K562 (cell line): ENCODE measurements around the gene PHTF2. TPM values are rescaled to one million over a fixed set of nuclear protein-coding genes. Genes with fewer than 3 reads are reported as not detected.

Experiments
- DMBX1 ChIP-seq: fragments of 250-450 bp; sonication (Bioruptor Pico); IDR thresholded peaks from 2 replicates; pipeline ENCODE4 v1.8.0; 2022; ENCODE audit warnings: inconsistent platforms, mild to moderate bottlenecking, moderate library complexity, borderline replicate concordance
- KLF6 ChIP-seq: fragments of 250-450 bp; sonication (Bioruptor Pico); IDR thresholded peaks from 2 replicates; pipeline ENCODE4 v1.4.0; 2020; ENCODE audit warnings: mild to moderate bottlenecking, moderate library complexity, borderline replicate concordance
- MECOM ChIP-seq: fragments of 250-450 bp; sonication (Bioruptor Pico); IDR thresholded peaks from 2 replicates; pipeline ENCODE4 v1.8.0; 2022; ENCODE audit warnings: inconsistent platforms
- PTTG1 ChIP-seq: fragments of 450-650 bp; IDR thresholded peaks from 2 replicates; pipeline ENCODE4 v1.6.1; 2016; ENCODE audit warnings: low read depth, mild to moderate bottlenecking, missing genetic modification characterization, missing compliant biosample characterization
- PYGO2 ChIP-seq: fragments of 450-650 bp; IDR thresholded peaks from 2 replicates; pipeline ENCODE4 v1.6.1; 2016; ENCODE audit warnings: mild to moderate bottlenecking, missing genetic modification characterization, moderate library complexity, missing compliant biosample characterization
- SMAD3 ChIP-seq: fragments of 450-650 bp; formaldehyde crosslinking; conservative IDR thresholded peaks from 2 replicates; pipeline ENCODE4 v1.4.0; 2020; ENCODE audit warnings: mild to moderate bottlenecking
- SMAD4 ChIP-seq: fragments of 250-450 bp; sonication (Bioruptor Pico); conservative IDR thresholded peaks from 2 replicates; pipeline ENCODE4 v1.8.0; 2021; ENCODE audit warnings: inconsistent platforms, mild to moderate bottlenecking, moderate library complexity
- TEAD1 ChIP-seq, 2 experiments: fragments of 450-650 bp in 1 of 2; sonication (generic) in 1 of 2; formaldehyde crosslinking; IDR thresholded peaks; 2 replicates each; pipeline versions ENCODE4 v1.4.0 to v1.8.0; 2020 to 2022; ENCODE audit warnings: mild to moderate bottlenecking in 2 of 2, missing genetic modification reagents in 1 of 2
- TEAD2 ChIP-seq: fragments of 450-650 bp; IDR thresholded peaks from 2 replicates; pipeline ENCODE4 v1.6.1; 2016; ENCODE audit warnings: missing genetic modification characterization, control low read depth, missing compliant biosample characterization
- ZNF217 ChIP-seq: sonication (generic); formaldehyde crosslinking; IDR thresholded peaks from 2 replicates; pipeline ENCODE4 v1.8.0; 2022; ENCODE audit warnings: mild to moderate bottlenecking, missing genetic modification reagents
- ZNF354B ChIP-seq: fragments of 250-450 bp; sonication (Bioruptor Pico); IDR thresholded peaks from 2 replicates; pipeline ENCODE4 v1.4.0; 2020
- ZNF41 ChIP-seq: fragments of 250-450 bp; sonication (Bioruptor Pico); conservative IDR thresholded peaks from 2 replicates; pipeline ENCODE4 v1.4.0; 2020; ENCODE audit warnings: mild to moderate bottlenecking
- ZNF766 ChIP-seq: fragments of 200-800 bp; sonication (Bioruptor generic); conservative IDR thresholded peaks from 2 replicates; pipeline ENCODE4 v1.6.1; 2016; ENCODE audit warnings: missing genetic modification characterization, missing compliant biosample characterization
- polyA plus RNA-seq, 8 experiments: library from polyadenylated mRNA; depleted of rRNA in 4 of 8; stranded (reverse) in 5 of 8; unstranded in 3 of 8; fragments of >200 nt; fragmentation: Nextera tagmentation in 2 of 8; fragmentation: Illumina TruSeq in 1 of 8; extraction: Ambion mirVana in 2 of 8; extraction: Trizol in 1 of 8; gene quantifications; 2 replicates each; pipeline versions ENCODE4 v1.2.1 to v1.2.3, GENCODE V29; 2011 to 2014; ENCODE audit warnings: inconsistent platforms in 1 of 8, missing spikeins in 1 of 8
- total RNA-seq, 7 experiments: library from RNA; depleted of rRNA in 6 of 7; stranded (reverse); fragments of >200 nt in 6 of 7; fragmentation: Illumina TruSeq in 2 of 7; extraction: Trizol in 2 of 7; gene quantifications; 2 replicates each; pipeline versions ENCODE4 v1.2.1 to v1.2.3, GENCODE V29; 2011 to 2021; ENCODE audit warnings: low replicate concordance in 1 of 7
- TF ChIP-seq, protein P1 (sequence below): fragments of 450-650 bp; IDR thresholded peaks from 2 replicates; pipeline ENCODE4 v1.6.1; 2016
- TF ChIP-seq, protein P2 (sequence below): fragments of 450-650 bp; IDR thresholded peaks from 2 replicates; pipeline ENCODE4 v1.6.1; 2017; ENCODE audit warnings: antibody characterized with exemption, mild to moderate bottlenecking
- TF ChIP-seq, protein P3 (sequence below): fragments of 450-650 bp; IDR thresholded peaks from 2 replicates; pipeline ENCODE4 v1.6.1; 2018; ENCODE audit warnings: mild to moderate bottlenecking, low read depth; ENCODE audit not compliant: partially characterized antibody
- TF ChIP-seq, protein P4 (sequence below): IDR thresholded peaks from 2 replicates; pipeline ENCODE4 v1.6.1; 2014; ENCODE audit warnings: antibody characterized with exemption

PHTF2 gene
- total and polyA plus RNA-seq, 9 of the 15 experiments (the other 6 are each of a cell fraction or from before 2014, with no cell fraction given): 17.9 to 43.6 (median 25.4) TPM

DNA sequence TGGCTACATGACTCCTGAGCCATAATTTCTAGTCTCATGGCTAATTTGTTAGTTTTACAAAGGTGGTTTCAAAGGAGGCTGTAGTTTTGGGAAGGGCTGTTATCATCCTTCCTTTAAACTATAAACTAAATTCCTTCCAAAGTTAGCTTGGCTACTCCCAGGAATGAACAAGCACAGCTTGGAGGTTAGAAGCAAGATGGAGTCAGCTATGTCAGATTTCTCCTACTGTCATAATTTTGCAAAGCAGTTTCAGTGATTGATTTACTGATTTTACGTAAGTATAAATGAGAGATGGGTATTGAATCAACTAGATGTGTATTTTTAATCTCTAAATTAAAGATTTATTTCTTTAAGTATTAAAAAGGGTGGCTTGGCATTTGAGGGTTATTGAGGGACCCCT lies 79.9 kb downstream of the PHTF2 start (continued):
- TF ChIP-seq, protein P1, sequence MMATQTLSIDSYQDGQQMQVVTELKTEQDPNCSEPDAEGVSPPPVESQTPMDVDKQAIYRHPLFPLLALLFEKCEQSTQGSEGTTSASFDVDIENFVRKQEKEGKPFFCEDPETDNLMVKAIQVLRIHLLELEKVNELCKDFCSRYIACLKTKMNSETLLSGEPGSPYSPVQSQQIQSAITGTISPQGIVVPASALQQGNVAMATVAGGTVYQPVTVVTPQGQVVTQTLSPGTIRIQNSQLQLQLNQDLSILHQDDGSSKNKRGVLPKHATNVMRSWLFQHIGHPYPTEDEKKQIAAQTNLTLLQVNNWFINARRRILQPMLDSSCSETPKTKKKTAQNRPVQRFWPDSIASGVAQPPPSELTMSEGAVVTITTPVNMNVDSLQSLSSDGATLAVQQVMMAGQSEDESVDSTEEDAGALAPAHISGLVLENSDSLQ: no peak
- TF ChIP-seq TEAD1 (CRISPR knock-in tag; IDR thresholded peaks at IDR 0.05) (peak in 1 of 2 experiments; percentile 56; a peak in 1 of 4 replicates), PTTG1 (peak; percentile 76), MECOM (CRISPR knock-in tag) (peak; percentile 69; the same call in 1 of the 2 replicates), KLF6 (CRISPR knock-in tag) (peak; percentile 70; the same call in 1 of the 2 replicates), ZNF354B (CRISPR knock-in tag) (0 out of 2 replicates have a peak, but pooled peaks have one; percentile 30), DMBX1 (CRISPR knock-in tag) (0 out of 2 replicates have a peak, but pooled peaks have one; percentile 35), SMAD4 (CRISPR knock-in tag) (peak; percentile 40; the same call in 1 of the 2 replicates), SMAD3 (peak; percentile 70; the same call in 1 of the 2 replicates), ZNF41 (CRISPR knock-in tag) (0 out of 2 replicates have a peak, but pooled peaks have one; percentile 7), ZNF766 (CRISPR knock-in tag) (peak; percentile 54; the same call in 1 of the 2 replicates), TEAD2 (tag) (0 out of 2 replicates have a peak, but pooled peaks have one; percentile 12), ZNF217 (no peak), PYGO2 (tag) (0 out of 2 replicates have a peak, but pooled peaks have one; percentile 56)
- TF ChIP-seq, protein P2, sequence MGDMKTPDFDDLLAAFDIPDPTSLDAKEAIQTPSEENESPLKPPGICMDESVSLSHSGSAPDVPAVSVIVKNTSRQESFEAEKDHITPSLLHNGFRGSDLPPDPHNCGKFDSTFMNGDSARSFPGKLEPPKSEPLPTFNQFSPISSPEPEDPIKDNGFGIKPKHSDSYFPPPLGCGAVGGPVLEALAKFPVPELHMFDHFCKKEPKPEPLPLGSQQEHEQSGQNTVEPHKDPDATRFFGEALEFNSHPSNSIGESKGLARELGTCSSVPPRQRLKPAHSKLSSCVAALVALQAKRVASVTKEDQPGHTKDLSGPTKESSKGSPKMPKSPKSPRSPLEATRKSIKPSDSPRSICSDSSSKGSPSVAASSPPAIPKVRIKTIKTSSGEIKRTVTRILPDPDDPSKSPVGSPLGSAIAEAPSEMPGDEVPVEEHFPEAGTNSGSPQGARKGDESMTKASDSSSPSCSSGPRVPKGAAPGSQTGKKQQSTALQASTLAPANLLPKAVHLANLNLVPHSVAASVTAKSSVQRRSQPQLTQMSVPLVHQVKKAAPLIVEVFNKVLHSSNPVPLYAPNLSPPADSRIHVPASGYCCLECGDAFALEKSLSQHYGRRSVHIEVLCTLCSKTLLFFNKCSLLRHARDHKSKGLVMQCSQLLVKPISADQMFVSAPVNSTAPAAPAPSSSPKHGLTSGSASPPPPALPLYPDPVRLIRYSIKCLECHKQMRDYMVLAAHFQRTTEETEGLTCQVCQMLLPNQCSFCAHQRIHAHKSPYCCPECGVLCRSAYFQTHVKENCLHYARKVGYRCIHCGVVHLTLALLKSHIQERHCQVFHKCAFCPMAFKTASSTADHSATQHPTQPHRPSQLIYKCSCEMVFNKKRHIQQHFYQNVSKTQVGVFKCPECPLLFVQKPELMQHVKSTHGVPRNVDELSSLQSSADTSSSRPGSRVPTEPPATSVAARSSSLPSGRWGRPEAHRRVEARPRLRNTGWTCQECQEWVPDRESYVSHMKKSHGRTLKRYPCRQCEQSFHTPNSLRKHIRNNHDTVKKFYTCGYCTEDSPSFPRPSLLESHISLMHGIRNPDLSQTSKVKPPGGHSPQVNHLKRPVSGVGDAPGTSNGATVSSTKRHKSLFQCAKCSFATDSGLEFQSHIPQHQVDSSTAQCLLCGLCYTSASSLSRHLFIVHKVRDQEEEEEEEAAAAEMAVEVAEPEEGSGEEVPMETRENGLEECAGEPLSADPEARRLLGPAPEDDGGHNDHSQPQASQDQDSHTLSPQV: peak; percentile 73
- TF ChIP-seq, protein P3, sequence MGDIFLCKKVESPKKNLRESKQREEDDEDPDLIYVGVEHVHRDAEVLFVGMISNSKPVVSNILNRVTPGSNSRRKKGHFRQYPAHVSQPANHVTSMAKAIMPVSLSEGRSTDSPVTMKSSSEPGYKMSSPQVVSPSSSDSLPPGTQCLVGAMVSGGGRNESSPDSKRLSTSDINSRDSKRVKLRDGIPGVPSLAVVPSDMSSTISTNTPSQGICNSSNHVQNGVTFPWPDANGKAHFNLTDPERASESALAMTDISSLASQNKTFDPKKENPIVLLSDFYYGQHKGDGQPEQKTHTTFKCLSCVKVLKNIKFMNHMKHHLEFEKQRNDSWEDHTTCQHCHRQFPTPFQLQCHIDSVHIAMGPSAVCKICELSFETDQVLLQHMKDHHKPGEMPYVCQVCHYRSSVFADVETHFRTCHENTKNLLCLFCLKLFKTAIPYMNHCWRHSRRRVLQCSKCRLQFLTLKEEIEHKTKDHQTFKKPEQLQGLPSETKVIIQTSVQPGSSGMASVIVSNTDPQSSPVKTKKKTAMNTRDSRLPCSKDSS: no peak
- TF ChIP-seq, protein P4, sequence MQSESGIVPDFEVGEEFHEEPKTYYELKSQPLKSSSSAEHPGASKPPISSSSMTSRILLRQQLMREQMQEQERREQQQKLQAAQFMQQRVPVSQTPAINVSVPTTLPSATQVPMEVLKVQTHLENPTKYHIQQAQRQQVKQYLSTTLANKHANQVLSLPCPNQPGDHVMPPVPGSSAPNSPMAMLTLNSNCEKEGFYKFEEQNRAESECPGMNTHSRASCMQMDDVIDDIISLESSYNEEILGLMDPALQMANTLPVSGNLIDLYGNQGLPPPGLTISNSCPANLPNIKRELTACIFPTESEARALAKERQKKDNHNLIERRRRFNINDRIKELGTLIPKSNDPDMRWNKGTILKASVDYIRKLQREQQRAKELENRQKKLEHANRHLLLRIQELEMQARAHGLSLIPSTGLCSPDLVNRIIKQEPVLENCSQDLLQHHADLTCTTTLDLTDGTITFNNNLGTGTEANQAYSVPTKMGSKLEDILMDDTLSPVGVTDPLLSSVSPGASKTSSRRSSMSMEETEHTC: no peak
